Fibroblast of mammary gland (primary cell): Measurements from ENCODE around the gene TFB1M.

Experiments
- DNase-seq: peaks from one replicate; pipeline ENCODE4 v3.0.0-alpha.2; 2010; ENCODE audit warnings: low read depth
- H3K4me3 ChIP-seq: 2 replicates; pipeline ENCODE4 v1.5.1; 2011; ENCODE audit warnings: low read depth, mild to moderate bottlenecking, low read length, moderate library complexity; ENCODE audit not compliant: control insufficient read depth
- TF ChIP-seq, protein P1 (sequence below): conservative IDR thresholded peaks from 2 replicates; pipeline ENCODE4 v1.5.1; 2011; ENCODE audit warnings: low read depth, low read length, inconsistent platforms; ENCODE audit not compliant: control insufficient read depth, insufficient read depth

TFB1M gene

DNA sequence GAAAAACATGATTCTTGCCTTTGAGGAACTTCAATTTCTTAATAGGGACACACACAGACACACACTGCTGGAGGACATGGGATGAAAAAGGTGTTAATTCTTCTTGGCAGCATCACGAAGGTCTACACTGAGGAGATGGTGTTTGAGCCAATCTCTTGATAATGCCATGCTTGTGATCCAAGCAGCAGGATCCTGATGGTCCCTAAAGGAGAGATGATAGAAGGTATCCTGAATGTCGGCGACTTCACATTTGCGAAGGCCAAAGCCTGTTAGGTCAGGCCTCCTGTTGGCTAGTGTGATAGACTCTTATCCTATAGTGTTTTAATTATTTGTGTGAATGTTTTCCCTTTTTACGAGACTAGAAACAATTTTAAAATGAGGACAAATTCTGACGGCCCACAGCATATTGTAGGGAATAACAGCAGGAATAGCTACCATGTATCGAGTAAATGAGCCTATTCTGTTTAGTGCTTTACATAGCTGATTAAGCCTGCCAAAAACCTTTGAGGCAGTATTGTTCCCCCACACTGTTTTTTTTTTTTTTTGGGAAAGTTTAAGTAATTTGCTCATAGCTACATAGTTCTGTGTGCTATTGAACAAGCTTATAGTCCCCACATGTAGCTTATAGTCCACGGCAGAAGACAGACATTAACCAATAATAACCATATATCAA lies 15.3 kb upstream of the TFB1M start:
- DNase-seq, result no peak
- no peak overlapping the region for H3K4me3 ChIP-seq
- TF ChIP-seq, protein P1, sequence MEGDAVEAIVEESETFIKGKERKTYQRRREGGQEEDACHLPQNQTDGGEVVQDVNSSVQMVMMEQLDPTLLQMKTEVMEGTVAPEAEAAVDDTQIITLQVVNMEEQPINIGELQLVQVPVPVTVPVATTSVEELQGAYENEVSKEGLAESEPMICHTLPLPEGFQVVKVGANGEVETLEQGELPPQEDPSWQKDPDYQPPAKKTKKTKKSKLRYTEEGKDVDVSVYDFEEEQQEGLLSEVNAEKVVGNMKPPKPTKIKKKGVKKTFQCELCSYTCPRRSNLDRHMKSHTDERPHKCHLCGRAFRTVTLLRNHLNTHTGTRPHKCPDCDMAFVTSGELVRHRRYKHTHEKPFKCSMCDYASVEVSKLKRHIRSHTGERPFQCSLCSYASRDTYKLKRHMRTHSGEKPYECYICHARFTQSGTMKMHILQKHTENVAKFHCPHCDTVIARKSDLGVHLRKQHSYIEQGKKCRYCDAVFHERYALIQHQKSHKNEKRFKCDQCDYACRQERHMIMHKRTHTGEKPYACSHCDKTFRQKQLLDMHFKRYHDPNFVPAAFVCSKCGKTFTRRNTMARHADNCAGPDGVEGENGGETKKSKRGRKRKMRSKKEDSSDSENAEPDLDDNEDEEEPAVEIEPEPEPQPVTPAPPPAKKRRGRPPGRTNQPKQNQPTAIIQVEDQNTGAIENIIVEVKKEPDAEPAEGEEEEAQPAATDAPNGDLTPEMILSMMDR, result no peak

DNA sequence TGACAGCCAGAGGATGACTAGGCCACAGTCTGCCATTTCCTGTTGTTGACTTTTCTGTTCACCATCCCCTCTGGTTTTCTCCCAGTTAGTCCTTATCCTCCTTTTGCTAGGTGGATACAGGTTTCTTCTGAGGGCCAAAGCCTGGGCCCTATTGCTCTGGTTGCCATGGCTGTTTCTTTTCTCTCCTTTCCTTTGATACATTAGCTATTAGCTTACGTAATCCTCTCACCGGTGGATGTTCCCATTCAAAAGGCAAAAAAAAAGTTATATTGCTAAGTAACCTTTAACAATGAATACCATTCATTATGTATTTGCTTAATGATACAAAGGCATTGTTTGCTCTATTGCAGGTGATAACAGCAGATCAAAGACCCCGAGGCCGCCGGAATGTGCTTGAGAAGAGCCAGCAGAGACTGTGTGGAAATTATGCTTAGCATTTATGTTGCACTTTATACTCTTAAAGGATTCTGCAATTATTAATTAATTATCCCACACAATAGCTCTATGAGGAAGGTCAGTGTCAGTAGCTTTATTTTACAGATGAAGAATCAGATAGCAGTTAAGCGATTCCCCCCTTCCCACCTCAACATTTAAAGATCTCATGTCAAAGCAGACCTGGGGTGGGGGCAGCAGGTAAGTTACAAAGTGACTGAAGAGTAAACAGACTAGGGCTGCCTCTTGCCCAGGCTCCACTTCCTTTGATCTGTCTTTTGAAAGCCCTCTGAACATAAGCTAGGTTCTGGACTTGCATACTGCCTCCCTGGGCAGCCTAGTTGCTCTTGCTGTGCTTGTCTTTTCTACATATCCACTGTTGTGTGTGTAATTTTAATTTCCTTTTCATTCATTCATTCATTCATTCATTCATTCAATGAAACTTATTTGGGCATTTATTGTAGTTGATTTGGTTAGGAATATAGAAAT lies 14.5 kb upstream of the TFB1M start:
- TF ChIP-seq, protein P1, result no peak
- DNase-seq, result no peak
- H3K4me3 ChIP-seq, result no peak overlapping the region

DNA sequence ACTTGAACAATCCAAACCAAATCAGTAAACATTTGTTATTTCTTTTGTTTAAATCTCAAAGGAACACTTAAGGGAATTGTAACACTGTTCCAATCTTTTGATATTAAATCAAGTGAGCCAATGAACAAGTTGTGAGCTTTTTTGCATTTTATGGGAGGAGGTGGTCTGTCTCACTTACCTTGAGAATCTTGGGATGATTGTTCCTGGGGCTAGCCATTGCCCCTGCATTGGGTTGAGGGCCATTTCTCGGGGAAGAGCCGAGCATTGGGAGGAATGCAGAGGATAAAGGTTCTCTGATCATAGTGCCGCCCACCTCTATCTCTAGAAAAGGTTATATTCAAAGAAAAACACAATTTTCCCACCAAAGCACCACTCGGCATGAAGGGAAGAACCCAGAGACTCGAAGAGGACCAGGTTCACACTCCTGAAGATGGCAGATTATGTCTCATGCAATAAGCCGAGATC lies 13.8 kb upstream of the TFB1M start:
- TF ChIP-seq, protein P1, result no peak

DNA sequence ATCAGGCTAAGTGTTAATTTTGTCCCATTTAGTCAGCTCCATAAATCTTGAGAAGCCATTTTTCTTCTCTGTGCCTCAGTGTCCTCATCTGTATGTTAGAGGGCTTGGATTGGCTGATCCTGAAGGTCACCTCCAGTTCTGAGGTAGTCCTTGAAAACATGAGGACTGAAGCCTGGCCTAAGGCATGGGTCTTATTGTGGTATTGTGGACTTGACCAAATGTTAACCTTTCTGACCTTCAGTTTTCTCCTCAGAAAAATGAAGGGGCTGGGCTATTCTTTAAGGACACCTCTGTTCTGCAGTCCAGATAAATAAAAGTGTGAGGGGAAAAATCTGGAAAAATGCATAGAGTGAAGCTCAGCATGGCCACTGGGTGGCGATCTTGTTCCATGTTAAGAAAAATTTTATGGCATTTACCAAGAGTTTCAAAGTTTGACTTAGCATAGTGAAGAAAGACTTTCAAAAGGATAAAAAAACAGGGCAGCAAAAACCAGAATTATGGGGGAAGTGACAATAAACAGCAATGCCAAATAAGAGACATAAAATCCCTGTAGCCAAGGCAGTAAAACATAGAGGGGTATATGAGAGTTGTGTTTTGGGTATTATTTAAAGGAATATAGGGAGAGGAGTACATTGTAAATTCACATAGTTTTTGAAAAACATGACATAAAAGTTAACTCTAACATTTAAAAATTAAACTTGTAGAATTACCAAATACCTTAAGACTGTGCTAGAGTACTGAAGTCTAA lies 13.2 kb upstream of the TFB1M start:
- no peak overlapping the region for H3K4me3 ChIP-seq
- TF ChIP-seq, protein P1, result peak; percentile 72
- peak; percentile 77 for DNase-seq

More for the DNA sequence above, 13.8 kb upstream of the TFB1M start:
- no peak for DNase-seq
- H3K4me3 ChIP-seq, result no peak overlapping the region

DNA sequence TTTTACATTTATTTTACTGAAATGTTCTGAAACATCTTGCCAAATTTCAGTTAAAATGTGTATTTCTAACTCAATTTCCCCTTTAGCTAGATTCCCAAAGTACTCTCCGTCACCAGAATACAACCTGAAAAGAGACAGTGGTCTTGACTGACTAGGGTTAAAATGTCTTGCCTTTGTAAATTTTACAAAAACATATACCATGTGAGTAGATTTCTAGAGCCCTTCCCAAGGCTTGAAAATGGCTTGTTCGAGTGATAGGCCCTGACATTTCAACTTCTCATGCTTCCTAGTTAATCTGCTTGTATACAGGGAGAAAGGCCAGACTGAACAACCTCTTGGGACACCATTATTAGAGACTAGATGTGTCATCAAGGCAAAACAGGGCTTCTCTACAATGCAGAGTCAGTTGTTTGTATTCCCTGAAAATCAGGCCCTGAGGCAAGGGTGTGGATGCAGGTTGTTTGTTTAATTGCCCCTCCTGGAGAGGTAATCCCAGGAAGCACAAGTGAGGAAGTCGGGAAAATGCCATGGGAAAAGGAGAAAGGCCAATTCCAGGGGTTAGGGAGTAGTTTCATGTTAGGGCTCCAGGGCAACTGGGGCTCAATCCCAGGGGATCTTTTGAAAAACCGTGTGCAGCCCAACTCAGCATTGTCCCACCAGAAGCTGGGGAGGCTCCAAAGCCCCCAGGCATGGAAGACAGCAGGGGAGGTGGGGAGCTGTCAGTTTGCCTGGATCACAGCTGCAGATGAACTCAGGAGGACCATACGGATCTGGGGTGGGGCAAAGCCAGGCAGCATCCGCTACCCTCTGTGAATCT lies 11.6 kb upstream of the TFB1M start:
- H3K4me3 ChIP-seq, result no peak overlapping the region
- TF ChIP-seq, protein P1, result no peak
- no peak for DNase-seq

DNA sequence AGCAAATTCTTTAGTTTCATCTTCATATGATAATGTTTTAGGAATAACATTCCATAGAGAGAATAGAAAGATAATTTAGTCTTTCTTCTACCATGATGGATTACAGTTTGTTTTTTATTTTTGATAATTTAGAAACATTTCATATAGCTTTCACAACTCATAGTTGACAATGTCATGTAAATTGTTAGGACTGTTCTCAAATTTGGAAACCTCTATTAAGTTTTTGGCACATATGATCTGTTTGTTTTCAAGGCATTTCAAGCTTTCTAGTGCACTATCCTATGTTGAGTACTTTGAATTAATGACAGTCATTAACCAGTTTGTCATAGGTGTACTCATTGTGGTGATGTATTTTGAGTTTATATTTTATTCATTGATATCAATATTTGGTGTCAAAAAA lies 10.7 kb upstream of the TFB1M start:
- no peak overlapping the region for H3K4me3 ChIP-seq
- no peak for DNase-seq
- TF ChIP-seq, protein P1, result no peak
